NT2/D1 (cell line): ENCODE data around the gene ABCC12.

Experiments
- SUZ12 ChIP-seq: IDR thresholded peaks from 2 replicates; pipeline ENCODE4 v1.6.1; 2011; ENCODE audit not compliant: insufficient read length, insufficient read depth; ENCODE audit errors: extremely low read depth
- YY1 ChIP-seq: IDR thresholded peaks from 2 replicates; pipeline ENCODE4 v1.6.1; 2011; ENCODE audit not compliant: insufficient read length, insufficient read depth
- ZNF274 ChIP-seq: IDR thresholded peaks from 2 replicates; pipeline ENCODE4 v1.6.1; 2011; ENCODE audit warnings: mild to moderate bottlenecking, low read depth, low read length

GRCh38 chr16:48123104-48123788 lies 32.5 kb downstream of the ABCC12 start:
- TF ChIP-seq YY1 (no peak), SUZ12 (no peak), ZNF274 (no peak)
